DMS114 treated with DMSO at 0.1 percent for 48 hours (cell line): ENCODE results near the gene NIPSNAP2.
"Not testable (repeated sequence)": the region's sequence is repeated elsewhere in the genome, so short reads cannot be mapped to it uniquely, and the experiment has no call there.

Source experiments
- DNase-seq: peaks from one replicate; lab custom pipeline; 2025; ENCODE audit not compliant: unreplicated experiment; lab: John Stamatoyannopoulos, UW

Gene NIPSNAP2

DNA sequence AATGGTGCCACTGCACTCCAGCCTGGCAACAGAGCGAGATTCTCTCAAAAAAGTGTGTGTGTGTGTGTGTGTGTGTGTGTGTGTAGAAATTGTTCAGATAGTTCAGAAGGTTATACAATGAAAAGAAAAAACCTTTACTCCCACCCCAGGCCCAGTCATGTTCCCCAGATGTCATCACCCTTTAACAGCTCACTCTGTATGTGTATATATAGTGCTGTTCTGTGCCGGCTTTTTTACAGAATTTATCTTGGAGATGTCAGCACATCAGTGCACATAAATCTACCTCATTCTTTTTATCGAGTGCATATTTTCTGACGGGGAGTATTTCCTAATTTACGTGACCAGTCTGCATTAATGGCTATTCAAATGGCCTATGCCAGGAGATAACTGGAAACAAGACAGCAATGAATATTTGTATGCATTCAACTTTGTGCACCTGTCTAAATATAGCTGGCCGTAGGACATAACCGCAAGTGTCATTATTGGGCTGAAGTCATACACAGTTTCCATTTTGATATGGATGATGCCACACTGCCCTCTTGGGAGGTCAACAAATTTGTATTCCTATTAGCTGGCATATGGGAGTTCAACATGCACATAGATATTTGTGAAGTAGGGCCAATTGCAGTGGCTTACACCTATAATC lies 11.7 kb downstream of the NIPSNAP2 start:
- no peak for DNase-seq

DNA sequence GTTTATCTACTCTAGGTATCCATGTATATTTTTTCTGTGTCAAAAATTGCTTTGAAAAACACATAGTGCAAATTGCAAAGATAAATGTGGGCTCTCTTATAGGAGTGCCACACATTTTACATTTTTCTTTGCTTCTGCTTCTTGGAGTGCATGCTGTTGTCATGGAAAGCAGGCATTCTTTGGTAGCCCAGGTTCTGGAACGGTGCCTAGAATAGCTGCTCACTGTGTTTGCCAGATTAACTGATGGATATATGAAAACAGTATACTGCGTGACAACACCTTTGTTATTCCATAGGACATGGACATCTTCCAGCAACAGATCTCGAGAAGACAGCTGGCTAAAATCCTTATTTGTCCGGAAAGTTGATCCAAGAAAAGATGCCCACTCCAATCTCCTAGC lies 13.4 kb downstream of the NIPSNAP2 start:
- no peak for DNase-seq

DNA sequence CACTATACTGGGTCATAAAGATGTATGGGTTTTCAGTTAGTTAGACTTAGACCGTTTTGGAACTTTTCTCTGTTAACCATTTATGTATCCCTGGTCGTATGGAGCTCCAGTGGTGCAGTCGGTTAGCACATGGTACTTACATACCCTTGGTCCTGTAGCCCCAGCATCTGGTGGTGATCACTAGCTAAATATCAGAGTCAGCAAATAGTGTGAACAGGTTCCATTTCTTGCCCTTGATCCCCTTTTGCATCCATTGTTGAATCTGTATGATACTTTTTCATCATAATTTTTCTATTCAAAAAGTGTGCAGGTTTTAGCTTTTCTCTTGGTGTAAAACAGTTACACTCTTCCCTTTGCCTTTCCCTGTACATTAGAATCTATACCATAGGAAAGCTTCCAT lies 15.9 kb downstream of the NIPSNAP2 start:
- no peak for DNase-seq

DNA sequence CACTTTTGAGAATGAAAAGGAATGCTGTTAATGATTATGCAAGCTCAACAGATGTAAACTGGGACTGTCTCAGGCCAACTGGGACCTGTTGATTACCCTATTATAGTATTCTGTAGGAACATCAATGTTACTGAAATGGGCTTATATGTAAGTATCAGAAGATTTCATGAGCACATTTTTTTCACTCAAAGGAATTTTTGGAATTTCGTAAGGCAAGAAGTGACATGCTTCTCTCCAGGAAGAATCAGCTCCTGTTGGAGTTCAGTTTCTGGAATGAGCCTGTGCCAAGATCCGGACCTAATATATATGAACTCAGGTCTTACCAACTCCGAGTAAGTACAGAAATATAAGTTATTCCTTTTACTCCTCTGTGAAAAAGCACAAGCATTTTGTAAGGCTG lies 19.2 kb downstream of the NIPSNAP2 start:
- no peak for DNase-seq

DNA sequence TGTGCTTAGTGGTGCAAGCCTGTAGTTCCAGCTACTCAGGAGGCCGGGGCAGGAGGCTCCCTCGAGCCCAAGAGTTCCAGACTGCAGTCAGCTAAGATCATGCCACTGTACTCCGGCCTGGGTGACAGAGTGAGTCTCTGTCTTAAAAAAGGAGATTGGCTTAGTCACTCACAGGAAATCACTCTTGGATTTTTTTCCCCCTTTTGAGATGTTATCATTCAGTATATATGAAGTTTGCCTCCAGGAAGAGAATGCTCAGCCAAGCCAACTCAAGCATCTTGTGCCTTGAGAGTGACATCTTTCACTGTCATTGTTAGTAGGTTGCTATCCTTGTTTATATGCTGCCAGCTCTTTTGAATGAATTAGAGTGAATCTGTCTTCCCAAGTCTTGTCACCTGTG lies 28.0 kb downstream of the NIPSNAP2 start:
- no peak for DNase-seq

DNA sequence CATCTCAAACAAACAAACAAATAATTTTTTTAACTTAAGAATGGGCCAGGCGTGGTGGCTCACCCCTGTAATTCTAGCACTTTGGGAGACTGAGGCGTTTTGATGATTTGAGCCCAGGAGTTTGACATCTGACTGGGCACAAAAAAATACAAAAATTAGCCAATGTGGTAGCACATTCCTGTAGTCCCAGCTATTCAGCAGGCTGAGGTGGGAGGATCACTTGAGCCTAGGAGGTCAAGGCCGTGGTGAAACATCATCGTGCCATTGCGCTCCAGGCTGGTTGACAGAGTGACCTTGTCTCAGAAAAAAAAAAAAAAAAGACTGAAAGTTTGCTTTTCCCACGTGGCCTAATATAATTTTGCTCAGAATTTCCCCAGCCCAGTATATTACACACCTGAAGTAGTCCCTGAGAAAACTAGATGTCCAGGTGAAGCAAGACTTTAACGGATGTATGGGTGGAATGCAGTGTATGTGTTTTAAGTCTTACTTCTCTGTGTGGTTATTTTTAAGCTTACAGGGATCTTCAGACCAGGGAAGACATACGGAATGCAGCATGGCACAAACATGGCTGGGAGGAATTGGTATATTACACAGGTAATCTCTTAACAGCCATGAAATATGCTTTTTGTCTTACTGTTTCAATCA lies 32.6 kb downstream of the NIPSNAP2 start:
- DNase-seq = no peak

DNA sequence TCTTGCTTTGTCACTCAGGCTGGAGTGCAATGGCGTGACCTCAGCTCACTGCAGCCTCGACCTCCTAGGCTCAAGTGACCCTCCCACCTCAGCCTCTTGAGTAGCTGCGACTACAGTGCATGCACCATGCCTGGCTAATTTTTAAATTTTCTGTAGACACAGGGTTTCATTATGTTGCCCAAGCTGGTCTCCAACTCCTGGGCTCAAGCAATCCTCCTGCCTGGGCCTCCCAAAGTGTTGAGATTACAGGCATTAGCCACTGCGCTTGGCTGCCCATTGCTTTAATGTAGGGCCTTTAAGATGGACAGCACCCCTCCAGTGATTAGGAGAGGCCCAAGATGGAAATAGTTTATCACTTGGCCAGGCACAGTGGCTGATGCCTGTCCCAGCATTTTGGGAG lies 39.4 kb downstream of the NIPSNAP2 start:
- no peak for DNase-seq

DNA sequence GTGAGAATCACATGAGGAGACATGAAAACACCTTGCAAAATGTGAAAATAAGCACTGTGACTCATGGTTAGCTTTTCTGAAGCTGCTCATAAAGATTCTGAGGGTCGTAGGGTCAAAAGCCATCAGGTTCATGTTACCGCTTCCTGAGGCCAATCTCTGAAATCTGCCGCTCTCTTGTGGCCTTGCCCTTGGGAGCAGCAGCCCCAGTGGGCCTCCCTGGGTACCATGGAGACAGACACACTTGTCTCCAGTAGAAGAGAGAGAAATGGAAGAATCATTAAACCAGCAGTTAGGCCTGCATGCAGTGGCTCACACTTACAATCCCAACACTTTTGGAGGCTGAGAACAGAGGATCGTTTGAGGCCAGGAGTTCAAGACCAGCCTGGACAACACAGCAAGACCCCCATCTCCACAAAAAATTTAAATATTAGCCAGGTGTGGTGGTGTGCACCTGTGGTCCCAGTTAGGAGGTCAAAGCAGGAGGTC lies 42.8 kb downstream of the NIPSNAP2 start:
- no peak for DNase-seq

DNA sequence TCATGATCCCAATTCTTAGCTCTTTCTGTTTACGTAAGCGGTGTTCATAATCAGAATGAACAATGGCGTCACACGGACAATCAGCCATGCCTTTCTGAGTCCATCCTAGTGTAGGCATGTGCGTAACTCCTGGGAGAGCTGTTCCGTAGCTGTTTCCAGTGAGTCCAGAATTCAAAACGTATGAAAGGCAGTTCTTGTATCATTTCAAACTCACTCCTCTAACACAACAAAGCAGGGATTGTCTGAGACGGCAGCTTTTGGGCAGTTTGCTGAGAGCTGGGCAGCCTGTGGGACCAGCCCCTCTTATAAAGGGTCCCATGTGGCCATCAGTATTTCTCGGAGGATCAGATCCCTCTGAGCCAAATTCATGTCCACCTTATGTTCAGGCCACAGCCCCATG lies 43.5 kb downstream of the NIPSNAP2 start:
- no peak for DNase-seq

DNA sequence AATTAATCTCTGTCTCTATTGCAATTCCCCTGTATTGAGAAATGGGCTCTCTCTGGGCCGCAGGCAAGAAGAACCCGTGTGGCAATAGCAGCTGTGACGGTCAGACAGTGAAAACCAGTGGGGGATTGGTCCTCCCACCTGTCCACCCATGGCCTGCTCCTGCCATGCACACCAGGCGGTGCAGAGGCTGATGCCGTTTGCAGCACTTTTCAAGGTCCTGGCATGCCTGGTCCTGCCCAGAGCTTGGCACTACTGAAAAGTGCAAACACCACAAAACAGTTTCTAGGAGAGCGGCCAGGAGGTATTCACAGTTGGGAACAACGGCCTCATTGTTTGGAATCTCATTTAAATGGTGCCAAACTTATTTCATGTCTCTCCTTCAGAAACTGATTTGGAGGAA lies 45.3 kb downstream of the NIPSNAP2 start:
- no peak for DNase-seq

DNA sequence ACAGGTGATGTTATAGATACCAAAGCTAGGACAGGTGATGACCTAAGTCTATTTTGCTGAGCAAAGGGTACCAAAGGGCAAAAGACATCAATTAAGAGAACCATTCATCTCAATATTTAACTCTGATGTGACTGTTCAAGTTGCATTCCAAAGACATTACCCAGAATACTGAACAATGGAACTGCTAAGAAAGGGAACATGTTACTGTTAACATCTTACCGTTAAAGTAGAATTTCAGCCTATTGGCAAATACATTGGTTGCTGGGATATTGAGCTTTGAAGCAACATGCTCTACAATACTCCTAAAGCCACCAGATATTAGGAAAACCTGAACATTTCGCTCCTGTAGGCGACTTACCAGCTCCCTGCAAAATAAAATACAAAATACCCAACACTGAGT lies 52.6 kb downstream of the NIPSNAP2 start:
- not testable (repeated sequence) for DNase-seq

DNA sequence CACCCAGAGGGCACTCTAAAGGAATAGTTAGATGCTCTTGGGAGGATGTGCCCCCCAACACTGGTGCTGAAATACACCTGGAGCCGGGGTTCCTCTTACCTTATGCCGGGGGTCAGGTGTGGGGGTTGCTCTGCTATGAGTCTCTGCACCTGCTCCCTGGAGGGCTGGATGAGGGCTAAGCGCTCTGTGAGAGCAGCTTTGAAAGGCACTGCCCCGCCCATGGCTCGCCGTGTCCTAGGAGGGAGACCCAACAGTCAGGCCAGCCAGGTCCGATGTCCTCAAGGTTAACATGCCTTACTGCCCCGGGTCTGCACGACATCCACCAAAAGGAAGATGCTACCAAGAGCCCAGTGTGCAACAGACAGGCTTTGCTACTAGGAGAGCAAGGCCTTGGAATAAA lies 55.1 kb downstream of the NIPSNAP2 start:
- DNase-seq = no peak

DNA sequence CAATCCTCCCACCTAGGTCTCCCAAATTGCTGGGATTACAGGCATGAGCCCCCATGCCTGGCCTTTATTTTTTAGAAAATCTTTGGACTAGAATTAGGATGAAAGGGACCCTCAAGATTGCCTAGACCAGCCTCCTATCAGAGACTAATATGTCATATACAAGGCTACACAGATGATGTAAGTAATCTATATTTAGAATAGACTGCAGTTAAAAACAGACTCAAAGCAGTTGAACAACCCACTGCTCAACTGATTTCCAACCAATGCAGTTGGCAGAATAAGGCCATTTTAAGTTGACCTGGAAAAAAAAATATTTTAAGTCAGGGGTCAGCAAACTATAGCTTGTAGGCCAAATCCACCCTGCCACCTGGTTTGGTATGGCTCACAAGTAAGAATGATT lies 59.1 kb downstream of the NIPSNAP2 start:
- no peak for DNase-seq

DNA sequence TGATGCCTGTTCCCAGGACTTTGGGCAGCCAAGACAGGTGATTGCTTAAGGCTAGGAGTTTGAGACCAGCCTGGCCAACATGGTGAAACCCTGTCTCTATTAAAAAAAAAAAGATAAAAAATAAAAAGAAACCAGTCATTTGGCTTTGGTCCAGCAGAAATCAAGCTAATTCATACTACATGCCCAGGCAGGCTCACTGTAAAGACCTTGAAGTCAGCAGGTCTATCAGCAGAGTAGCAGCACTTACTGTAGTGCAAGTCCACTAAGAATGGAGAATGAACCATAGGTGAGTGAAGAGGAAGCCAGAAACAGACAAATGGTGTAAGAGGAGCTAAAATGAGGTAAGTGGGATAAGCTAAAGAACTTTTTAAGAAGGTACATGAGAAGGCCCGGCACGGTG lies 62.2 kb downstream of the NIPSNAP2 start:
- DNase-seq = no peak

DNA sequence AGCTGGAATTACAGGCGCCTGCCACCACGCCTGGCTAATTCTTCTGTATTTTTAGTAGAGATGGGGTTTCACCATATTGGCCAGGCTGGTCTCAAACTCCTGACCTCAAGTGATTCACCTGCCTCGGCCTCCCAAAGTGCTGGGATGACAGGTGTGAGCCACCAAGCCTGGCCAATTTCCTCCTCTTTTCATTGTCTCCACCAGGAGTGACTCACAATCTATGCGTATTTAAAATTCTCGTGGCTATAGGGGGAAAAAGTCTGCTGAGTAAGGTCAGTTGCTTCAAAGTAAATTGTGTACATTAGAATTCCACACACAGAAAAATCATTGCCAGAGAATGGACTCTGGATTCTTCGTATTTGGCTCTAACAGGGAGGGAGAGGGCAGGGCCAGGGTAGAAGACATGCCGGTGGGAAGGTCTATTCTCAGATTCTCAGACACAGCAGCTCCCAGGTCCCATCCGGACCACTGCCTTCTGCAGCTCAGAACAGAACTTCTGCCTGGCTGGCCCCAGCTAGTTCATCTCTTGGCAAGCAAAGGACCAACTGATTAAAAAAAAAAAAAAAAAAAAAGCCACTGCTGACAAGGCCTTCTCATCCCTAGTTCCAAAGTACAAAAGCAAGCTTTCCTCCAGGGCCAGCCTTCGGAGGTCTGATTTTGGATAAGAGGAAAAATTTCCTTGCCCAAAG lies 64.7 kb downstream of the NIPSNAP2 start:
- DNase-seq = no peak

DNA sequence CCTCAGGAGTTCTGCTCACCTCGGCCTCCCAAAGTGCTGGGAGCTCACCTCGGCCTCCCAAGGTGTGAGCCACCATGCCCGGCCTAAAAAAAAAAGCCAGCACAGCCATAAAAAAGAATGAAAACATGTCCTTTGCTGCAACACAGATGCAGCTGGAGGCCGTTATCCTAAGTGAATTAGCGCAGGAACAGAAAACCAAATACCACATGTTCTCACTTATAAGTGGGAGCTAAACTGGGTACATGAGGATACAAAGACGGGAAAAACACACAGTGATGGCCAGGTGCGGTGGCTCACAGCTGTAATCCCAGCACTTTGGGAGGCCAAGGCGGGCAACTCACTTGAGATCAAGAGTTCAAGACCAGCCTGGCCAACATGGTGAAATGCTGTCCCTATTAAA lies 66.0 kb downstream of the NIPSNAP2 start:
- DNase-seq = no peak

DNA sequence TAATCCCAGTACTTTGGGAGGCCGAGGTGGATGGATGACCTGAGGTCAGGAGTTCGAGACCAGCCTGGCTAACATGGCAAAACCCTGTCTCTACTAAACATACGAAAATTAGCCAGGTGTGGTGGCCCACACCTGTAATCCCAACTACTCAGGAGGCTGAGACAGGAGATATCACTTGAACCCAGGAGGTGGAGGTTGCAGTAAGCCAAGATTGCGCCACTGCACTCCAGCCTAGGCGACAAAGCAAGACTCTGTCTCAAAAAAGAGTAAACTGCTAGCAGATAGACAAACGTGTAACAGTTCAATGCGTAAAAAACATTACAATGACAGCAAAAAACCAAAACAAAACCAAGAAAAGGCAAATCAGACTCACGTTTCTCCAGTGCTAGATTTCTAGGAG lies 67.2 kb downstream of the NIPSNAP2 start:
- DNase-seq = not testable (repeated sequence)

DNA sequence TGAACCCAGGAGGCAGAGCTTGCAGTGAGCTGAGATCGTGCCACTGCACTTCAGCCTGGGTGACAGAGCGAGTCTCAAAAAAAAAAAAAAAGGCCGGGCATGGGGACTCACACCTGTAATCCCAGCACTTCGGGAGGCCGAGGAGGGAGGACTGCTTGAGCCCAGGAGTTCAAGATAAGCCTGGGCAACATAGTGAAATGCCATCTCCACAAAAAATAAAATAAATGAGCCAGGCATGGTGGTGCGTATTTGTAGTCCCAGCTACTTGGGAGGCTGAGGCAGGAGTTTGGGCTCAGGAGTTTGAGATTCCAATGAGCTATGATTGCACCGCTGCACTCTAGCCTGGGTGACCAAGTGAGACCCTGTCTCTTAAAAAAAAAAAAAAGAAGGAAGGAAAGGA lies 68.2 kb downstream of the NIPSNAP2 start:
- not testable (repeated sequence) for DNase-seq

DNA sequence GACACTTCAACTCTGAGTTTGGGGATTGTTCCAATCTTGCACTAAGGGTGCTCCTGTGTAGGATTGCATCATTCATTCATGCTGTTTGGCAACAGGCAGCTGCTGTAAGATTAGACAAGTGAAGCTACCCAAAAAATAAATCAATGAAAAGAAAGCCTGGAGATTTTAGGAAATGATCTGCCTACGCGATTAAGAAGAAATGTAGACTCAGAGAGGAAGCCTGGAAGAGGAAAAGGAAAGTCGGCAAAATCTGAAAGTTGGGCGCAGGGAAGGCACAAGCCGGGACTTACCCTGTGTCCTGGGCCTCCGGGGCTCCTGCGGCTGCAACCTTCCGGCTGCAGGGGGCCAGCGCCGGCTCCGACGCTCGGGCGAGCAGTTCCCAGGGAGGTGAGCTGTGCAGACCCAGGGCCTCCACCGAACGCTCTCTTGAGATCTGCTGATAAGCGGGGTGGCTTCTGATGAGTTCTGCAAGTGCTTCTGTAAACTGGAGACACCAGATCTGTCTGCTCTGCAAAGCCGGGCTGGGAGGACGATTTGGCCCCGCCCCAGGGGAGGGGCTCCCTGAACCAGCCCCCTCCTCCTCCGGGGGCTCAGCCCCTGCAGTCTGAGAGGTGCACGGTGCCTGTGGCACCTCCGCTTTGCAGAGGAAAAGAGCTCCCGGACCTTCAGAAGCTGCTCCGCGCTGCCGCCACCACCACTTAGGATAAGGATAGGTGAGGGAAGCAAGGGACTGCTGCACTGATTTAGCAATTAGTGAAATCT lies 69.5 kb downstream of the NIPSNAP2 start:
- peak; percentile 80 for DNase-seq

DNA sequence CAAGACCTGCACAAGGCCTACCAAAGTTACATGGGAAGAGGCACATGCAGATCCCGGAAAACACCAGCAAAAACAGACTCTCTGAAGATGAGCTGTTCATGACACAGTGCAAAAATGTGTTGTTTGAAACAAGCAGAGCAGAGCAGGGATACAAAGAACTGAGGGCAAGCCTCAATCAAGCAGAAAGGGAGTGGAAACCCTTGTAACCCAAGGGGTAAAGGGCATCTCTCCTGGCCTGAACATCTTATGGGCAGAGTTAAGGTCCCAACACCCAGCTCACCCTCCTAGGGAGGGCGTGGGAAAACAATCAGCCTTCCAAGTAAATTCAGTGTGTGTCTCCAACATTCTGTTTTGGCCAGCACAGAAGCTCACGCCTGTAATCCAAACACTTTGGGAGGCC lies 76.3 kb downstream of the NIPSNAP2 start:
- DNase-seq = no peak

DNA sequence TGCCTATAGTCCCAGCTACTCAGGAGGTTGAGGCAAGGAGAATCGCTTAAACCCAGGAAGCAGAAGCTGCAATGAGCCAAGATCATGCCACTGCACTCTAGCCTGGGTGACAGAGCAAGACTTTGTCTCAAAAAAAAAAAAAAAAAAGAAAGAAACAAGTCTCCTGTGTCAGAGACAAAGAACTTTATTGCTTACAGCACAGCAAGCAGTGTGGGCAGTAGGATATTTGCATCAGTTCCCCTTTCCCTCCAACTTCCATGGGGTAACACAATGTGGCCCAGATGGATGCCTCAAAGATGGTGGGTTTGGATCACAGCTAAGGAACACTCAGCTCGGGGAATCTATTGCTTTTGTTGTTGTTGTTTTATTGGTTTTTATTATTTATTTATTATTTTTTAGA lies 81.4 kb downstream of the NIPSNAP2 start:
- not testable (repeated sequence) for DNase-seq
